Mucosa of descending colon (tissue), 3 donors: ENCODE measurements around the gene ROBO2. TPM values are rescaled to one million over a fixed set of nuclear protein-coding genes. Genes with fewer than 3 reads are reported as not detected.
A peak's percentile ranks its signal among the peaks of the same experiment; 100 is the strongest.

ENCODE experiments used
- ATAC-seq: fragments of 200-7000 bp; cut with Tn5 transposase; one replicate; pipeline ENCODE4 v1.9.1; 2020; ENCODE audit warnings: mild to moderate bottlenecking, moderate library complexity
- DNase-seq, 3 donors: peaks; one replicate each; pipeline ENCODE4 v3.0.0-alpha.2; 2020
- H3K36me3 ChIP-seq: fragments of 200-600 bp; one replicate; pipeline ENCODE4 v1.8.0; 2021; ENCODE audit warnings: low read depth, mild to moderate bottlenecking
- H3K4me1 ChIP-seq: fragments of 200-600 bp; one replicate; pipeline ENCODE4 v1.8.0; 2021; ENCODE audit warnings: low read depth, mild to moderate bottlenecking
- H3K4me3 ChIP-seq: fragments of 200-600 bp; one replicate; pipeline ENCODE4 v1.8.0; 2021; ENCODE audit warnings: mild to moderate bottlenecking
- H3K9me3 ChIP-seq: fragments of 200-600 bp; one replicate; pipeline ENCODE4 v1.8.0; 2021; ENCODE audit warnings: mild to moderate bottlenecking
- CTCF ChIP-seq: fragments of 200-600 bp; IDR thresholded peaks from one replicate; pipeline ENCODE4 v1.8.0; 2022; ENCODE audit warnings: antibody characterized with exemption, mild to moderate bottlenecking
- intact Hi-C, 2 donors: fragments of 100-400 bp; cut with DNase I in 1 of 2; cut with micrococcal nuclease in 1 of 2; formaldehyde crosslinking; loops; one replicate each; pipeline versions ENCODE4 v1.11.0 to v1.11.1; 2022; cut with DNase I, micrococcal nuclease
- total RNA-seq, 3 donors: library from RNA; stranded (reverse); fragmentation: NEBNext Ultra II Directional in 2 of 3; extraction: Animal tissue kit (Norgen Biotek cat#: 25700) in 2 of 3; gene quantifications; one replicate each; pipeline versions ENCODE4 v1.2.1 to v1.2.4, GENCODE V29; 2021 to 2023
- donor health status: DM: no; HTN: no; CAD: no; lungs with moderate emphysema.
- donor health status: DM: no; HTN: no; CAD: no.
- donor health status: DM: no; HTN: yes; CAD: no.

The ROBO2 gene
- total RNA-seq, 3 donors from 2014 or later = 1.3 to 2.1 (median 1.4) TPM

GRCh38 chr3:77038468-77038929 lies 1.4 kb upstream of the ROBO2 start:
- Histone ChIP-seq H3K9me3 (no peaks in the 10 kb centered on the region), H3K36me3 (no peaks in the 10 kb centered on the region), H3K4me3 (no peak overlapping the region), H3K4me1 (peaks cover 6% of the 10 kb centered on the region)
- intact Hi-C loops = loop anchor here in 1 of 2 donors (2.0 kb wide), 1 partner anchor 216 kb away; no protein-coding TSS in a partner anchor
- ATAC-seq (peak; percentile 86), DNase-seq (peak in 2 of 3 donors; percentile 34 to 57)
- TF ChIP-seq CTCF = no peak

- no peaks in the 10 kb centered on the region for H3K9me3 ChIP-seq
- intact Hi-C loops = loop anchor here in 1 of 2 donors (2.0 kb wide), 1 partner anchor 216 kb away; no protein-coding TSS in a partner anchor
- no peak overlapping the region for H3K4me3 ChIP-seq
- H3K4me1 ChIP-seq = peaks cover 6% of the 10 kb centered on the region
- ATAC-seq = peak; percentile 15
- TF ChIP-seq CTCF = no peak
- H3K36me3 ChIP-seq = no peaks in the 10 kb centered on the region
- no peak for DNase-seq
These were observed 831 bp upstream of the ROBO2 start for GRCh38 chr3:77038930-77039605.

GRCh38 chr3:77040216-77040615 lies 317 bp downstream of the ROBO2 start:
- Histone ChIP-seq H3K4me1 (peaks cover 6% of the 10 kb centered on the region), H3K9me3 (no peaks in the 10 kb centered on the region), H3K36me3 (no peaks in the 10 kb centered on the region), H3K4me3 (no peak overlapping the region)
- DNase-seq = peak in 1 of 3 donors; percentile 17
- no peak for ATAC-seq
- intact Hi-C loops = loop anchor here in 1 of 2 donors (5.0 kb wide), 1 partner anchor 212 kb away; no protein-coding TSS in a partner anchor
- TF ChIP-seq CTCF = no peak

- ATAC-seq = no peak
- no peak for DNase-seq
- H3K36me3 ChIP-seq = no peaks in the 10 kb centered on the region
- intact Hi-C loops = loop anchor here in 1 of 2 donors (5.0 kb wide), 1 partner anchor 211 kb away; no protein-coding TSS in a partner anchor
- H3K9me3 ChIP-seq = no peaks in the 10 kb centered on the region
- H3K4me3 ChIP-seq = no peak overlapping the region
- no peak for TF ChIP-seq CTCF
- peaks cover 6% of the 10 kb centered on the region for H3K4me1 ChIP-seq
These were observed 1.2 kb downstream of the ROBO2 start for GRCh38 chr3:77040926-77041722.

- intact Hi-C loops = loop anchor here in 1 of 2 donors (5.0 kb wide), 1 partner anchor 210 kb away; no protein-coding TSS in a partner anchor
- H3K9me3 ChIP-seq = no peaks in the 10 kb centered on the region
- TF ChIP-seq CTCF = no peak
- peaks cover 6% of the 10 kb centered on the region for H3K4me1 ChIP-seq
- H3K36me3 ChIP-seq = no peaks in the 10 kb centered on the region
- ATAC-seq (no peak), DNase-seq (no peak)
- H3K4me3 ChIP-seq = no peak overlapping the region
These were observed 1.9 kb downstream of the ROBO2 start for GRCh38 chr3:77041811-77042210.
